Natural killer cell (primary cell): ENCODE data around the gene SMARCA4. TPM values are rescaled to one million over a fixed set of nuclear protein-coding genes. Genes with fewer than 3 reads are reported as not detected.

ENCODE experiments used
- ATAC-seq, 3 donors: fragments of 150-1000 bp in 2 of 3; fragments of 200-7000 bp in 1 of 3; cut with Tn5 transposase; 1 replicate in 1 of 3; 2 replicates in 2 of 3; pipeline ENCODE4 v1.10.0; 2021; ENCODE audit warnings: mild to moderate bottlenecking in 2 of 3, moderate library complexity in 2 of 3
- DNase-seq, 2 donors: peaks; one replicate each; pipeline versions ENCODE4 v3.0.0 to v3.0.0-alpha.2; 2013 to 2021; ENCODE audit warnings: mixed read lengths in 1 of 2
- H3K27ac ChIP-seq: one replicate; pipeline ENCODE4 v1.5.1; 2013; ENCODE audit warnings: mild to moderate bottlenecking, low read length
- H3K27me3 ChIP-seq: one replicate; pipeline ENCODE4 v1.6.1; 2013; ENCODE audit warnings: low read length; ENCODE audit not compliant: control insufficient read depth, insufficient read depth
- H3K36me3 ChIP-seq: one replicate; pipeline ENCODE4 v1.6.1; 2013; ENCODE audit warnings: low read length; ENCODE audit not compliant: control insufficient read depth, insufficient read depth
- H3K4me1 ChIP-seq: one replicate; pipeline ENCODE4 v1.6.1; 2013; ENCODE audit warnings: low read length; ENCODE audit not compliant: control insufficient read depth, insufficient read depth
- H3K4me3 ChIP-seq: one replicate; pipeline ENCODE4 v1.5.1; 2013; ENCODE audit warnings: low read length
- H3K9me3 ChIP-seq: one replicate; pipeline ENCODE4 v1.6.1; 2013; ENCODE audit warnings: low read length; ENCODE audit not compliant: control insufficient read depth, insufficient read depth
- H3K27ac Mint-ChIP-seq, 2 donors: one replicate each; pipeline ENCODE4 v1.8.0; 2022; ENCODE audit warnings: mild to moderate bottlenecking in 2 of 2, mixed read lengths in 2 of 2, moderate library complexity in 1 of 2
- H3K27me3 Mint-ChIP-seq, 2 donors: one replicate each; pipeline ENCODE4 v1.8.0; 2022; ENCODE audit warnings: low read depth in 2 of 2, mixed read lengths in 2 of 2
- H3K36me3 Mint-ChIP-seq: one replicate; pipeline ENCODE4 v1.8.0; 2022; ENCODE audit warnings: mixed read lengths
- H3K4me1 Mint-ChIP-seq, 2 donors: one replicate each; pipeline ENCODE4 v1.8.0; 2022; ENCODE audit warnings: mixed read lengths in 2 of 2
- H3K4me3 Mint-ChIP-seq: one replicate; pipeline ENCODE4 v1.8.0; 2022; ENCODE audit warnings: mild to moderate bottlenecking, moderate library complexity, mixed read lengths
- H3K9me3 Mint-ChIP-seq, 2 donors: one replicate each; pipeline ENCODE4 v1.8.0; 2022; ENCODE audit warnings: mixed read lengths in 2 of 2
- CTCF ChIP-seq: fragments of 200-600 bp; IDR thresholded peaks from one replicate; pipeline ENCODE4 v1.8.0; 2022; ENCODE audit warnings: antibody characterized with exemption
- WGBS: methylation state at CpG from one replicate; pipeline ENCODE4 v1.1.7; 2013; ENCODE audit warnings: missing lambda C conversion rate; ENCODE audit not compliant: insufficient coverage; 5-methylcytosine and 5-hydroxymethylcytosine counted together
- intact Hi-C: fragments of 100-400 bp; cut with micrococcal nuclease; formaldehyde crosslinking; loops from one replicate; pipeline ENCODE4 v1.14.2; 2022
- total RNA-seq, 4 donors: library from RNA; stranded (reverse); fragments of 120-200 nt in 1 of 4; gene quantifications; one replicate each; pipeline versions ENCODE4 v1.2.3 to v1.2.4, GENCODE V29; 2013 to 2022

The SMARCA4 gene
- total RNA-seq, 3 donors from 2014 or later (not counting 1 experiment from before 2014, with no cell fraction given) = 85.4 to 96.1 (median 93.6) TPM

DNA sequence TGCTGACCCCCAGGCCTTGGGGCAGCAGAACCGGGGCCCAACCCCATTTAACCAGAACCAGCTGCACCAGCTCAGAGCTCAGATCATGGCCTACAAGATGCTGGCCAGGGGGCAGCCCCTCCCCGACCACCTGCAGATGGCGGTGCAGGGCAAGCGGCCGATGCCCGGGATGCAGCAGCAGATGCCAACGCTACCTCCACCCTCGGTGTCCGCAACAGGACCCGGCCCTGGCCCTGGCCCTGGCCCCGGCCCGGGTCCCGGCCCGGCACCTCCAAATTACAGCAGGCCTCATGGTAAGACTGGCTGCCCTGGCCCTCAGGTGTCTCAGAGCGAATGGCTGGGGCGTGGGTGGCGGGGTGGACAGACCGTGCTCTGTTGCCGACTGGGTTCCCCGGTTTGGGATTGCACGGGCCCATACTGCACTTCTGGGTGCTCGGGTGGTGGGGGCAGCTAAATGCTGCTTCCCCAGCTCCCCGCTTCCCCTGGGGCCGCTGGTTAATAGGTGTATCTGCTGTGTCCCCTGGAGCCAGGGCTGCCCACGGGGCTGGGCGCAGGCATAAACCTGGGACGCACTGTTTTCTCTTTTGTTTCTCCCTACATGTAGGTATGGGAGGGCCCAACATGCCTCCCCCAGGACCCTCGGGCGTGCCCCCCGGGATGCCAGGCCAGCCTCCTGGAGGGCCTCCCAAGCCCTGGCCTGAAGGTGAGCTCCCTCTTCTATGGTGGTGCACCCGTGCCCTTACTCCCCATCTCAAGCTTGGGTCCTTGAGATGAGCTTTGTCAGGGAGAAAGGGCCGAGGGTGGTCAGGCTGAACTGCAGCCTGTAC is 25.7 kb downstream of the SMARCA4 start:
- Histone ChIP-seq H3K4me3 (no peak overlapping the region), H3K9me3 (no peaks in the 10 kb centered on the region), H3K27me3 (no peaks in the 10 kb centered on the region), H3K36me3 (peaks cover 46% of the 10 kb centered on the region), H3K27ac (no peak overlapping the region), H3K4me1 (no peaks in the 10 kb centered on the region)
- 98% methylated on average over 32 of the region's 32 CpGs for WGBS
- Mint-ChIP-seq H3K4me3 (no peak overlapping the region), H3K27me3 (no peaks in the 10 kb centered on the region), H3K9me3 (no peaks in the 10 kb centered on the region), H3K4me1 (peaks cover 5 to 6% of the 10 kb centered on the region in 2 donors), H3K27ac (no peak overlapping the region), H3K36me3 (no peaks in the 10 kb centered on the region)
- ATAC-seq (no peak), DNase-seq (no peak)
- no peak for TF ChIP-seq CTCF
- intact Hi-C loops = no loop called here

DNA sequence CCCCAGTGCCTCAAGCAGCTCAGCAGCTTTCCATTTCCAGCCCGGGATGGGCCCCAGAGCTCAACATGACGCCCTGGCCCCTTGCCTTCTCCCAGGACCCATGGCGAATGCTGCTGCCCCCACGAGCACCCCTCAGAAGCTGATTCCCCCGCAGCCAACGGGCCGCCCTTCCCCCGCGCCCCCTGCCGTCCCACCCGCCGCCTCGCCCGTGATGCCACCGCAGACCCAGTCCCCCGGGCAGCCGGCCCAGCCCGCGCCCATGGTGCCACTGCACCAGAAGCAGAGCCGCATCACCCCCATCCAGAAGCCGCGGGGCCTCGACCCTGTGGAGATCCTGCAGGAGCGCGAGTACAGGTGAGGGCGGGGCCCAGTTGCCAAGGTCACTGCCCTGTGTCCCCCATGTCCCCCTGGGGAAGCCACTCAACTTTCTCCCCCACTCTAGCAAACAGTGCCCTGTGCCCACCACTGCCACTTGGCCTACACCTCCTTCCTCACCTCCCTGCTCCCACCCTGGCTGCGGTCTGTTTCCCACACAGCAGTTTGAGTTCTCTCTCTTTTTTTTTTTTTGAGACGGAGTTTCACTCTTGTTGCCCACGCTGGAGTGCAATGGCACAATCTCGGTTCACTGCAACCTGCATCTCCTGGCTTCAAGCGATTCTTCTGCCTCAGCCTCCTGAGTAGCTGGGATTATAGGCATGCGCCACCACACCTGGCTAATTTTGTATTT is 26.9 kb downstream of the SMARCA4 start:
- H3K9me3 ChIP-seq = no peaks in the 10 kb centered on the region
- Mint-ChIP-seq H3K27me3 (no peaks in the 10 kb centered on the region), H3K9me3 (no peaks in the 10 kb centered on the region), H3K4me1 (peaks cover 3 to 5% of the 10 kb centered on the region in 2 donors), H3K27ac (no peak overlapping the region), H3K4me3 (no peak overlapping the region), H3K36me3 (no peaks in the 10 kb centered on the region)
- 98% methylated on average over 32 of the region's 32 CpGs for WGBS
- intact Hi-C loops = no loop called here
- no peaks in the 10 kb centered on the region for H3K27me3 ChIP-seq
- no peak overlapping the region for H3K27ac ChIP-seq
- DNase-seq (no peak), ATAC-seq (no peak)
- H3K36me3 ChIP-seq = peaks cover 49% of the 10 kb centered on the region
- TF ChIP-seq CTCF = no peak
- H3K4me3 ChIP-seq = no peak overlapping the region
- no peaks in the 10 kb centered on the region for H3K4me1 ChIP-seq

GRCh38 chr19:10988380-10988779 is 27.6 kb downstream of the SMARCA4 start:
- H3K27me3 Mint-ChIP-seq = no peaks in the 10 kb centered on the region
- H3K4me1 Mint-ChIP-seq = no peaks in the 10 kb centered on the region
- no peak for DNase-seq
- no peaks in the 10 kb centered on the region for H3K36me3 Mint-ChIP-seq
- H3K9me3 ChIP-seq = no peaks in the 10 kb centered on the region
- H3K27ac ChIP-seq = no peak overlapping the region
- no peaks in the 10 kb centered on the region for H3K27me3 ChIP-seq
- H3K4me1 ChIP-seq = no peaks in the 10 kb centered on the region
- H3K9me3 Mint-ChIP-seq = no peaks in the 10 kb centered on the region
- TF ChIP-seq CTCF = no peak
- H3K36me3 ChIP-seq = peaks cover 52% of the 10 kb centered on the region
- H3K4me3 ChIP-seq = no peak overlapping the region
- intact Hi-C loops = no loop called here
- 98% methylated on average over 2 of the region's 2 CpGs for whole genome bisulfite sequencing
- ATAC-seq = no peak
- H3K4me3 Mint-ChIP-seq = no peak overlapping the region
- H3K27ac Mint-ChIP-seq = no peak overlapping the region
